HG03342 (cell line): Measurements from ENCODE around the gene SLBP.
A peak's percentile ranks its signal among the peaks of the same experiment; 100 is the strongest.

Source experiments
- ATAC-seq: cut with Tn5 transposase; IDR thresholded peaks from one replicate; pipeline ENCODE4 v1.9.1; 2021; ENCODE audit warnings: mild to moderate bottlenecking, moderate library complexity; ENCODE audit not compliant: unreplicated experiment

SLBP gene

DNA sequence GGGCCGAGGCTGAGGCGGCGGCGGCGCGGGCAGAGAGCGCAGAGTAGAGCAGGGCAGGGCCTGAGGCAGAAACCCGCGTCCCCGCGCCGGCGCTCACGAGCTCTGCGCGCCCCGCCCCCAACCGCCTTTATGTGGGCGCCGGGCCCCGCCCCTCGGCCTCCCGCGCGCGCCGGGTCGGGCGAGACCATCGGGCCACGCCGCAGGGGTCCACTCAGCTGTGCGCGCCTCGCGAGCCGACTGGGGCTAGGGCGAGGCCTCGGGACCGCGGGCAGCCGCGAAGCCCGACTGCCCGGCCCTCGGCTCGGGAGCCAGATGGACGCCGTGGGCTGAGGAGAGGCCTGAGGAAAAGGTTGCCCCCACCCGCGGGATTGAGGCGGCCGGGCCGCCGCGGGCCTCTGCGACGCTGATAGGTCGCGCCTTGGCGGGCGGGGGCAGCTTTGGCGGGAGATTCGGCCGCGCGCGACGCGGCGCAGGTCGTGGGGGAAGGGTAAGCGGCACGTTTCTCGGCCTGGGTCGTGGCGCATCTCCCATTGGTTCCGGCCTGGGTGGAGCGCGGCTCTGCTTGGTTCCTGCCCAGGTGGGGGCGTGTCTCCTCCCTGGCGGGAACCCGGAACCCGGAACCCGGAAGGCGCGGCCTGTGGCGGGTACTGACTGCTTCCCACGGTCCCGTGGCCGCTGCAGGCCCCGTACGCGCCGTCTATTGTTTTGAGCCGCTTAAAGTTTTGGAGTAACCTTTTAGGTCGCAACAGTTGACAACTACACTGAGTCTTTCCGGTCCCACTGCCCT is at the start of gene SLBP:
Gene SLBP, minus strand, starts transcription at position 104 of the 787 bp plus-strand sequence. CDS start 131 bp downstream, outside the sequence.
- ATAC-seq: peak; percentile 76

DNA sequence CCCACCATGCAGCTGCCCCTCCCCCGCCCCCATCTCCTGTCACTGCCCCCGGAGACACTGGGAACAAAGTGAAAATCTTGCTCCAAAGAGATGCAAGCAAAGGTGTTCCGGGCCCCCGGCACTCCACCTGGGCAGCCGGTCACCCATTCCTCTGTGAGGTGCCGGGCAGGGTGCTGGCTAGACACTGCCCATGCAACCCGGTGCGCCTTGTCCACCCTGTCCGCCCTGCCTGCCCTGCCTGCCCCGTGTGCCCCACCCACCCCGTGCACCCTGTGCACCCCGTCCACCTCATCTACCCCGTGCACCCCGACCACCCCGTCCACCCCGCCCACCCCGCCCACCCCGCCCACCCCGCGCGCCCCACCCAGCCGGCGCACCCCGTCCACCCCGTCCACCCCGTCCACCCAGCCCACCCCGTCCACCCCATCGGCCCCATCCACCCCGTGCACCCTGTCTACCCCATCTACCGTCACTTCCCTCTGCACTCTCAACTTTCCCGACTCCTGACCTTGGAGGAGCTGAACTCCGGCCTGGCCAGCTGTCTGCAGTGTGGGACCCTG is 49.1 kb upstream of the SLBP start:
- ATAC-seq: no peak

DNA sequence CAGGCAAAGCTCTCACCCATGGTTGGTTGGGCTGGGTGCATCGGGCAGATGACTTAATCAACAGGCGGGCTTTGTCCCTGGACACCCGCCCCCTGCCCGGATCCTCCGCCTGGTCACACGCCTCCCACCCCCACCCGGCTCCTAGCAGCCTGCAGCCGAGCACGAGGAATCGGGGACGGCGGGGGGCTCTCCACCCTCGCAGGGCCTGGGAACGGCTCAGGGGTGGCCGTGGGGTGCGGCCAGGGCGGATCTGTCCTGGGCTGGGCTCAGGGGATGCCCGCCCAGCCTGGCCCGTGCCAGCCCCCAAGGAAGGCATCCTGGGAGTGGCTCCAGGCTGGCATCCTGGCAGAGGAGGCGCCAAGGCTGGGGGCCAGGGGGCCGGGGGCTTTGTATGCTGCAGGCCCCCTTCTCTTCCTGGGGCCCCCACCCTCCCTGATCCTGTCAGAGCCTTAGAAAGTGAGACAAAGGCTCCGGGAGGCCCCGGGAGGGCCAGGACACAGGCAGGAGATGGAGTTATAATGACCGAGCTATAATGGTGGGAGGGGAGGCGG is 48.5 kb upstream of the SLBP start:
- no peak for ATAC-seq

DNA sequence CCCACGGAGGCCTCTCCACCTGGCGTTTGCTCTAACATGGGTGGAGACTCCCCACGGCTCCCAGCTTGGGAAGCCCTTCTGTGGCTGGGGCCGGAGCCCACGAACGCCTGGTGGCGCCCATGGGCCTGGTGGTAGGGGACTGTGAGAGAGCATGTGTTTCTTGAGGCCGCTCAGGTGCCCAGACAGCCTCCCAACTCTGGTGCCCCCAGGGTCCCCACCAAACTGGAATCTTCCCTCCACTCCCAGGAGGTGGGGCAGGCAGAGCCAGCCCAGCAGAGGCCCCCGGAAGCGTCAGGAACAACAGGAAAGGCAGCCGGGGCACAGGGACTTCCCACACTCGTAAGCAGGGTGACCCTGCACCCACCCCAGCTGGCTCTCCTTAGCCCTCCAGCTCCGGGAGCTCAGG is 47.7 kb upstream of the SLBP start:
- ATAC-seq: no peak

DNA sequence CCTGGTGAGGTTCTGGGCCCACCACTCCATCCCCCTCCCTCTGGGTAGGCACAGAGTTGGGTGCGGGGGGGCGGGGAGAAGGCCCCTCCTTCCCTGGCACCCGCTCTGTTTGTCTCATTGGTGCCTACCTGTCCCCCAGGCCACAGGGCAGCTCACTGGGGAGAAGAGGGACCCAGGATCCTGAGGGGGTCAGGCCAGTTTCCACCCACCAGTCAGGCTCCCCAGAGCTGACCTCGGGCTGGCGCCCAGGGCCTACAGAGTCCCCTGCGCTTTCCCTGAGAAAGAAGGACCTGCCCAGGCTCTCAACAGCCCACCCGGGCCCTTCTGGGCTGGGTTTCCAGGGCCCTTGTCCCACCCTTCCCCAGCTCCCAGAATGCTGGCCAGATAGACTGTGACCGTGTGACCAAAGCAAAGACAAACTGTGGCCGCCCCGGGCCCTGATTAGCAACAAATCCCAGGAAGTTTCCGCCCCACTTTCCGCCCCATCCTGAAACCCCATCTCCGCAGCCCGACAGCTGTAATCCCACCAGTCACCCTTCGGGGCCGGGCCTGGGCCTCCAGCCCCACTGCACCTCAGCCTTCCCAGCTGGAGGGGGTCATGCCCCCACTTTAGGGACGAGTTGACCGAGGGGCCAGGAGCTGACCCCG is 47.2 kb upstream of the SLBP start:
- no peak for ATAC-seq

DNA sequence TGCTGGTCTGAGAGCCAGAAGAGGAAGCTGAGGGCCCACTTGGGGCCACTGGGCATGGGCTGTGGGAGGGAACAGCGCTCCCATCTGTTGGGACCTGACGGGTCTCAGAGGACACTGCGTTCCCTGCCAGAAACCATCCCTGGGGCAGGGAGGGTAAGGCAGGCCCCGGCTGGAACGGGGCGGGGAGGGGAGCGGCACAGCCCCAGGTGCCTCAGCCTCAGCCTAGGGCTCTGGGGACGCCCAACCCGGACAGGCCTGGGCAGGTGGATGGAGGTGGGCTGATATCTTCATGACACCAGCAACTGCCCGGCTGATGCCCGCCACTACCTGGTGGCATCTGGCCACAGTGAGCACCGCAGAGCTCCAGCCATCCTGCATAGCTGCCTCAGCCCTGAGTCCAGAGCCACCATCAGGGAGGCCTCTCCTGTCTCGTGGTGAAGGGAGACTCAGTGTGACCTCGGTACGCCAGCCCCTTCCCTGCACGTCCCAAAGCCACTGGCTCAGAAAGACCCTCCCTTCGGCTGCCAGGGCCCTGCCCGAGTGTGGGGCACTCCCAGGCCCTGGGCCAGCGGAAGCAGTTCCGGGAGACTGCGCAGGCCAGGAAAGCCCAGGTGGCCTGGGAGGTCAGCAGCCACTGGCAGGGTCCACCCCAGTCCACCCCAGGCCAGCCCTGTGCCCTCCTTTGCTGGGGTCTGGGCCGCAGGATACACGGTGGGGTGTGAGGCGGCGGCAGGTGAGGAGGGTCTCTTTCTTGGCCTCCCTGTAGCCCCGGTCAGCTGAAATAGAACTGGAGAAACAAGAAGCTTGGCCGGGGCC is 46.4 kb upstream of the SLBP start:
- no peak for ATAC-seq

DNA sequence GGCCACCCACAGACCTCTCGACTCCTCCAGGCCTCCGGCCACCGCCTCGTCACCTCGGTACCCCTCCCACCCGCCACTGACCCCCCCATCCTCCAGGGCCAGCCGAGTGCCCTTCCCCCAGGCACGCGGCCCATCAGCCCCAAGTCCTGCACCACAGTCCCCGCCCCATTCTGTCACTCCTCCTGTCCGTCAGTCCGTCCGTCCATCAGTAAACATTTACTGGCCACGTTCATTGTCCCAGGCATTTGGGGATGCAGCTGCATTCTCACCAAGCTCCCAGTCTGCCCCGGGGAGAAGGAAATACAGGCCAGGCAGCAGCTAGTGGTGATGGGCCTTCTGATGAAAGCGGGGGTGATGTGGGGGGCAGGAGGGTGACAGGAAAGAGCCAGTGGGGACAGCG is 45.7 kb upstream of the SLBP start:
- no peak for ATAC-seq

DNA sequence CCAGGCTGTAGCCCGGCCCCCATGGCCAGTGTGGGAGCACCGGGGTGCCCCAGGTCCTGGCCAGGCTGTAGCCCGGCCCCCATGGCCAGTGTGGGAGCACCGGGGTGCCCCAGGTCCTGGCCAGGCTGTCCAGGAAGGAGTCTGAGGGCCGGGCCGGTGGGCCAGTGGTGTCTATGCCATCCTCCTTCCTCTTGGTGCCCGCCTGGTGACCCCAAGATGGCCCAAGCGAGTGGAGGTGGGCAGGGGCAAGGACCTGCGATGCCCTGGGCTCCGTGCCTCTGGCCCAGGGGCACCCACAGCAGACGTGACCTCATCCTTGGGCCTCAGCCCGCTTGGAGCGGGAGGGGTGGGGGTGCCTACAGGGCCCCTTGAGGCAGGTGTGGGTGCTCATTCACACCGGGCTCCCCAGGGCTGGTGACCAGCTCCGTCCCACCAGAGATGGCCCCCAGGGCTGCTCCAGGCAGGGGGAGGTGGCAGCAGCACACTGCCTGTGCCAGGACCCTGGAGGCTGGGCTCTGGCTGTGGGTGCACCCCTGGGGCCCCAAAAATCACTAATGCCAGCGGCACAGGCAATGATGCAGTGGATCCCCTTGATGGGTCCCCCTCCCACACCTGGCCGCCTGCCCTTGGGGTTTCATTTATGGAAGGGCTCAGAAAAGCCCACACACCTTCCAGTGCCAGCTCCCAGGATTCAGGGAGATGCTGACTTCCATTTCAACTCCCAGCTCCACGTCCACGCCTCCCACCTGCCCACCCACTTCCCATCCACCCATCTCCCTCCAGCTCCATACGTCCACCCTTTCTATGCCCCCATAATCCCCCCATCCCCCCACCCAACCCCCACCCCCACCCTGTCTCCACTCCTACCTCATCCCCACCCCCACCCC is 45.0 kb upstream of the SLBP start:
- ATAC-seq: no peak

DNA sequence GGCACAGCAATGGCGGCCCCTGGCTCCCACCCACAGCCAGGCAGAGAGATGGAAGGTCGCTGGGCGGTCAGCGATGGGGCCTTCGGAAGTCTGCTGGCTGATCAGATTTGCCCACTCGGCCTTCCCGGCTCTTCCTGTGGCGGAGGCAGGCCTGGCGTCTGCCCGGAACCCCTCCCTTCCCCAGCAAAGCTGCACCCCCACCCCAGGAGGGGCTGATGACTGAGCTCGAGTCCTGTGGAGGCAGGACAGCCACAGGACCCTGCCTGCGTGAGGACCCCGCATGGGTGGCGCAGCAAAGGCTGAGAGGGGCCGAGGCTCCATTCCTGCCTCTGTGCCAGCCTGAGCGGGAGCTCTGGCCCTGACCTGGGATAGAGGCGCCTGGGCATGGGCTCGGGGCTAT is 44.0 kb upstream of the SLBP start:
- no peak for ATAC-seq

DNA sequence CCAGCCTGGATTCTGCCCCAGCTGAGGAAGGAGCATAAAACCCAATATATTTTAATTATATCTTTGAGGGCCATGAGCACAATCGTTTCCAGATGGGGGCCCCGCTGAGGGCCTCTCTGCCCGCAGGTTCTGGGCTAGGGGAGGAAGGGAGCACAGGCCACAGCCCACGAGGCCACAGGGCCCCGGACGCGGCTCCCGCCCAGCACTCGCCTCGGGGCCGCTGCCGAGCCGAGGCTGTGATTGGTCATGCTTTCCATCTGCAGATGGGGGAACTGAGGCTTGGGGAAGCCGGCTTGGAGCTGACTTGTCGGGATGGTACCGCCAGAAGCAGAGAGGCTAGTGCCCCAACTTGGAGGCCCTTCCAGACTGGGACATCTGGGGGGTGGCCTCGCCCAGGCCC is 43.2 kb upstream of the SLBP start:
- no peak for ATAC-seq

DNA sequence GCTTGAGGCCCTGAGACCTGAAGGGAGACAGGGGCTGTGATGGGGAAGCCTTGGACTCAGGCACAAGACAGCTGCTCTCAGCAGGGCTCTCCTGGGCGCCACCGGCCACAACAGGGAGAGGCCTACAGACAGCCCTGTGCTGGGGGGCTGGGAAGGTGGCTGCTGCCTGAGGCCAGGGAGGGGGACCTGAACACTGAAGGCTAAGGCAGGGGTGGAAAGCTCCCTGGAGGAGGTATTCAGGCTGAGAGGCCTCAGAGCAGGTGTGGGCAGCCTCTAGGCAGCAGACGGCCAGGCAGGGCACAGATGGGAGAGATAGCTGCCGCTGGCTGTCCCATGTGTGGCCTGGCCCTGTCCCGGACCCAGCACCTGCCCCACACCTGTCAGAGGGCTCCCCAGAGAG is 42.2 kb upstream of the SLBP start:
- no peak for ATAC-seq

DNA sequence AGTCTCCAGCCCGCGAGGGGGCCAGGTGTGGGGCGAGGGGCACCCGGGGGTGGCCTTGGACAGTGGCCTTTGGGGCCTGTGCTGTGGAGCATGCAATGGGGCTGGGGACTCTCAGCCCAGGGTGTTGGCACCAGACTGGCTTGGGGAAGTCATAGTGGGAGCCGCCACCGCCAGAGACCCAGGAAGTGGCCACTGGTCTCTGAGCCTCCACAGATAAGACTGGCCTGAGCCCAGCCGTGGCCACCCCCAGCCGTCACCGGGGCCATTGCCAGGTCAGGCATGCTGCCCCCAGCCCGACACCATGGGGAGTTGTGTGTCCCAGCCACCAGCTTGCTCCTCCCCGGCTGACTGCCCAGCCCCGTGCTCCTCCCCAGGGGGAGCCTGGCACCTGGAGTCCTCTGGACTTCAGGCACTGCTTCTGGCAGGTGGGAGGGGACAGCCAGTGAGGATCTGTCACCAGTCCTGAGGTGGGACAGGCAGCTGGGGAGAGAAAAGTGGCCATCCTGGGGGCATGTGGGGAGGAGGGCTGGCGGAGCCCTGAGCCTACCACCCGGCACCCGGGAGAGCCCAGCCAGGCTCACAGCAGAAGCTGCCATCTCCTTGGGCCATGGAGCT is 41.7 kb upstream of the SLBP start:
- no peak for ATAC-seq

DNA sequence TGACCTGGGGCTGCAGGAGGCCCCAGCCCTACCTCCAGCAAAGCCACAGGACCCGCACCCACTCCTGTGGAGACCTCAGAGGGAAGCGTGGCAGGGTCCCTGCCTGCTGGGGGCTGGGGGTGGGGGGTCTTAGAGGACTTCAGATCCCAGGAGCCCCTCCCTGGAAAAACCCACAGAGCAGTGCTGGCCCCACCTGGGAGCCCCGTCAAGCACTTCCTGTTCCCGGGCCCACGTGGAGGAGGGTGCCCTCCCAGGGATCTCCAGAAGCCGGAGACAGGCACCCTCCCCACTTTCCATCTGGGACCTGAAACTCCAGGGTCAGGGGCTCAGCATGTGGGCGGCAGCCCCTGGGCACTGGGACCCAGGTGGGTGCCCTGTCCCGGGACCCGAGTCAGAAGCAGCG is 41.2 kb upstream of the SLBP start:
- no peak for ATAC-seq

DNA sequence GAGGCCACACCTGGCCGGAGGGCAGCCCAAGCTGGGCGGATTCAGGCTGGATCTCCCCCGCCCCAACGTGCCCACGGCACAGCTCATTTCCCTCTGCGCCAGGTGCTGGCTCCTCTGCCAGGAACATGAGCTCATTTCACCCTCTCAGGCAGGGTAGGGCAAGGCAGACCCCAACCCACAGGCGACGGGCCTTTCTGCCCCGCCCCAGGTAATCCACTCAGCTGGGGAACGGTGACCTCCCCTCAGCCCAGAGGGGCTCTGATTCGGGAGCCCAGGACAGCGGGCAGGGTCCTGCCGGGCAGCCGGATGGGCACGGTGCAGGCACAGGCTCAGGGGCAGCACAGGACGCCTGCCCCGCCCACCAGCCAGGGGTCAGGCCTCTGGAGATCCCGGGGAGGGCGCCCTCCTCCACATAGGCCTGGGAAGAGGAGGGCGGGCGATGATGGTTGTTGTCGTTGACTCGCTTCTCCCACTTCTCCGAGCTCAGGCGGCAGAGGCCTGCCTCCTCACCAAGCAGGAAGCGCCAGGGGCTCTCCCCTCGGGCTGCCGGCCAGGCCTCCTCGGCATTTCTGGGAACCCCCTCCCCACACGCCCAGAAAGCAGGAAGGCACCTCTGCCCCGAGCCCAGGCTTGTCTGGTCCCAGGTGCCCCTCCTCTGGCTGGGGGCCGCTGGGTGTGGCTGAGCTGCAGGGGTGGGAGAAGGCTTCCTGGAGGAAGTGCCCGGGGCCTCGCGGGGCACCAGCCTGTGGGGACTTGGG is 40.3 kb upstream of the SLBP start:
- ATAC-seq: no peak

DNA sequence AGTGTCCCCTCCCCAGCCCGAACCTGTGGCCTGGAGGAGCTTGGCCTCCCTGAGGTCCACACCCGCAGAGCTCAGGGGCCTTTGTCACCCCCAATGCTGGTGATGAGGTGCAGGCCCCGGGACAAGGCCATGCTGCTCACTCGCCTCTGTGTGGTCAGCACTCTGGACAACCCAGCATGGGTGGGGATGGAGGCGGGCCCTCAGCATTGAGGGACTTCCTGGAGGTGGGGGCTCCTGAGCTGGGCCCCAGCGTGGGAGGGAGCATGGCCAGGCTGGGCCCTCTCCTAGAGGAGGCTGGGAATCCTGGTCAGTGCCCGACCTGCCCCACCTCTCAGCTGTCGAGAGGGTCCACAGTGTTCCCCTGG is 39.8 kb upstream of the SLBP start:
- no peak for ATAC-seq

DNA sequence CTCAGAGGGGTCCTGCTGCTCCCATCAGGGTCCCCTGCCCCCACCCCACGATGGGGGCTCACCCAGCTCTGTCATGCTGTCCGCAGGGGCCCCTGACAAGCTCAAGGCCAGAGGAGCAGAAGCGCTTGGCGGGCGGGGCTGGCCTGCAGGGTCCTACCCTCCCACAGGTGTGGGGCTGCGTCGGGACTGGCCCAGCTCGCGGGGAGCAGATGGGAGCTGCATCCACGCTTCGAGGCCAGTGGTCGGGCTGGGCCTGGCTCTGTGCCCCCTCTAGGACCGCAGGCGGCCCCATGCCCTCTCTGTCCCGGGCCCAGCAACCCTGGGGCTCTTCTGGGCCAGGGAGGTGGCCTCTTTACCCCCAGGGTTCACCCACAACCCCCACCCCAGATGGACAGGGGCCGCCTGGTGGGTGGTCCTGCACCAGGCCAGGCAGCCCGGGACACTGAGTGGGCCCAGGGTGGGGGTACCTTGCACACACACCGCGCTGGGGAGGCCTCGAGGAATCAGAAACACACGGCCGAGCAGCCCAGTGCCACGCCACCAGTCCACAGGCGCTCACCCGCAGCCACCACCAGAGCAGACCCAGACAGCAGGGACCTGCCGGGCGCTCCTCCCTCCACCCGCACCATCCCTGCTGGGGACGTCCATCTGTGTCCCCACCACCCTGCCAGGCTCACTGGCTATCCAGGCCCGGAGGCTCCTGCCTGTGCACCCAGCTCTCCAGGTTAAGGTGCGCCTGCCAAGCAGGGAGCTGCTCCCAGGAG is 39.2 kb upstream of the SLBP start:
- no peak for ATAC-seq

DNA sequence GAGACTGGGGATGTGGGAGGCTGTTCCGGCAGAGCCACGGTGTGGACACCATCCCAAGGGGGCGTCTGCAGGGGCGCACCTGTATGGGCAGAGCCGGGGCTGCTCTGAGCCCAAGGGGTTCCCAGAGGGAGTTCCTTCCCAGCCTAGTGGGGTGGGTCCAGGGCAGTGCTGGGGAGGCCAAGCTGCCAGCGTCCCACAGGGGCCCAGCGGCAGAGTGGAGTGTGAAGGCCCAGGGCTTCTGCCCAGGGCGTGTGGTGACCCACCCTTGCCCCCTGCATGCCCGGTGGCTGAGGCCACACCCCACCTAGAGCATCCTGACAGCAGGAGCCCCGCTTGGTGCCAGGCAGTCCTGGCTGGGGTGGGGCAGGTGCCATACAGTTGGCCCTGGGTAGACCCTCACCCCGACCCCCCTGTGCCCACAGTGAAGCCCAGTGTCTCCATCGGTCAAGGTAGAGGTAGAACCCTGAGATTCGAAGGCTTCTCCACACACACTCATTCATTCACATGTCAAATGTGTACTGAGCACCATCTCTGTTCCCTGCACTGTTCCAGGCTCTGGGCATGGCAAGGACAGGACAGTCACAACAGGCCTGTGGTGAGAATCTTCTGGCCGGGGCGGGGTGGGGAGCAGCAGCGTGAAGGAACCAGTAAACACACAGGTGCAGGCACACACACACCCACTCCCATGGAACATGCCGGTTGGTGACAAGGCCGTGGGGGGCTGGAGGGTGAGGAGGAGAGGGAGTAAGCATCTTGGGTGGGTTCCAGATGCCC is 38.4 kb upstream of the SLBP start:
- no peak for ATAC-seq

DNA sequence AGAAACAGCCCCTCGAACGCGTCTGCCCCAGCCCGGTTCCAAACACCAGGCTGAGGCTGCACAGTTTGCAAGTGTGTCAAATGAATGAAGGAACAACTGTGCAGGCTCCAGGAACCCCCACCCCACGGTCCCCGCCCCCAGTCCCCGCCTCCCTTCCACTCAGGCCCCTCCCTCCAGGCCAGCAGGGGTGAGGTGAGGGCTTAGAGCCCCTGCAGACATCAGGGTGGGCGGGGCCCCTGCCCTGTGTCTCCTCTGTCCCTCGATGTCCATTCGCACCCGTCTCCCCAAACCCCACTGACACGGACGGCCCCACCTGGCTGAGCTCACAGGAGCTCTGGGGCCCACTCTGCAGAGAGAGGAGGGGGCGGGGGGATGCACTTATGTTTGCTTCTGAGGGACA is 37.7 kb upstream of the SLBP start:
- no peak for ATAC-seq
